ENCODE data around the gene GLB1L.

The GLB1L gene

DNA sequence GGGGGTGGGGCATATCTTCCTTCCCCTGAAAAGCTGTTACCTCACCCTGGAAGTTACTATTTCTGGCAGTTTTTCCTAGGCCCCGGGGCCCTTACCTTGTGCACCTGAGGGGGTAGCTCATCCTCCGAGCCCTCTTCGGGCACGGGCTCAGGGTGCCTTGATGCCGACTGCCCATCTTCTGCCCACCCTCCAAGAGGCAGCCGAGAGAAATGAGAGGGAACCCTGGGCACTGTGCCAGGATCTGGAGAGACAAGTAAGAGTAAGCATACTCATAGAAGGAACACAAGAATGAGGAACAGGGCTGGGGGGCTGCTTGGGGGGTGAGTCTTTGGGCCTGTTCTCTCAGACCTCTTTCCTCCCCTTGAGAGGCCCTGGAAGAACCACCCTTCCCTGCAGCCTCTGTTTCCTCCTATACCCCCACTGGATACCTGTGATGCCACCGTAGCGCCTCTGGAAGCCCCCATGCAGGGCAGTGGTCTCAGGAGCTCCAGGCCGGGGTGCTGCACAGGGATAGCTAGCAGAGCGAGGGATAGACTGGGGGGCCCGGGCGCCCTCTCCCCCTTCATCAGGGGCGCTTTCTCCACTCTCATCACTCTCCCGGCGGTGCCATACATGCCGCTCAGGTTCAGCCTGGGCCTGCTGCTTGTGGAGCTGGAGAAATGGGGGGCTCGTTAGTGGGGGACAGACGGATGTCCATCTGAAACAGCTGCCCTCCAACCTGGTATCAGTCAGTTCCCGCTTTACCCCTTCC, 24.4 kb downstream of the GLB1L start:
- H3K4me1 Mint-ChIP-seq: peaks cover 36% of the 10 kb centered on the region
- no peak for TF ChIP-seq CTCF (IDR thresholded peaks at IDR 0.05; ENCODE audit: unreplicated experiment in 3 of 3)
- H3K27ac Mint-ChIP-seq: no peak overlapping the region
- no peaks in the 10 kb centered on the region for H3K9me3 Mint-ChIP-seq
- peaks cover 35% of the 10 kb centered on the region for H3K36me3 Mint-ChIP-seq (ENCODE audit: low read depth)
- no peak overlapping the region for H3K4me3 Mint-ChIP-seq
- no peaks in the 10 kb centered on the region for H3K27me3 Mint-ChIP-seq (ENCODE audit: low read depth)

DNA sequence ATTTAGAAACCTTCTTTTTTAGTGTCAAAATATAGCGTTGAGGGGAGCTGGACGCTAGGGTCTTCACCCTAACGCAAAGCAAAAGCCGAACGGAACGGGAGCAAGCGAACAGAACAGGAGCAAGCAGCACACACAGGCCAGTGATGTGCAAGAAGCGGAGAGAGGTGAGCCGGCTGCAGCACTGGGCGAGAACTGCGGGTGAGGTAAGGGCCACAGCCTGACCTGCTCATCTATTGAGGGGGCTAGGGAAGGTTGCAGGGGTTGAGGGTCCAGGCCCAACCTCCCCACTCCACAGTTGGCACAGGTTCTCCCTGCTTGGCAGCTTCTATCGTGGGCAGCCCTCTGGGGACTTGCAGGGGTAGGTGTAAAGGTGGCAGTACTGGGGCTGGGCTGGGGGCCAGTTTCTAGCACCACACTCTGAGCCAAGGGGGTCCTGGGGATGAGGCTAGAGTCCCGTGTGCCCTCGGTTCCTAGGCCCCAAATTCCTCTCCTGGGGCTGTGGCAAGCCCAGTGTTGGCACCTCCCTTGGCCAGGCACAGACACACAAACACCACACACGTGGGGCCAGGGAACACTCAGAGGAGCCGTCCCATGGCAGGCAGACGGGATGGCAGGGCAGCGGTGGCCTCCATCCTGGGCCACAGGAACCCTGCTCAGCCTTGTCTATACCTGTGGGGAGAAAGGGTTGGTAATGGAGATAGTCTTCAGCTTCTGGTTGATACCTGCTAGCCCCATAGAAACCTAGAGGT, 25.3 kb downstream of the GLB1L start:
- H3K27me3 Mint-ChIP-seq (ENCODE audit: low read depth): no peaks in the 10 kb centered on the region
- no peak for TF ChIP-seq CTCF (IDR thresholded peaks at IDR 0.05; ENCODE audit: unreplicated experiment in 3 of 3)
- H3K27ac Mint-ChIP-seq: peak overlapping the region in 2 of 3 experiments; percentile 65 to 90
- peak overlapping the region; percentile 5 to 96 (median 94) for H3K4me3 Mint-ChIP-seq
- peaks cover 30% of the 10 kb centered on the region for H3K36me3 Mint-ChIP-seq (ENCODE audit: low read depth)
- peaks cover 38% of the 10 kb centered on the region for H3K4me1 Mint-ChIP-seq
- H3K9me3 Mint-ChIP-seq: no peaks in the 10 kb centered on the region

GRCh38 chr2:219218732-219219701, 26.2 kb downstream of the GLB1L start, which contains the start of gene ABCB6:
Gene ABCB6 (minus strand): TSS chr2:219218958. CDS start chr2:219218673, 285 bp downstream.
- Mint-ChIP-seq H3K27me3 (ENCODE audit: low read depth) (no peaks in the 10 kb centered on the region), H3K4me3 (peak within 1 kb of the TSS; percentile 91 to 96 (median 94)), H3K27ac (peak within 1 kb of the TSS; percentile 93 to 99 (median 97)), H3K9me3 (no peaks in the 10 kb centered on the region), H3K36me3 (ENCODE audit: low read depth) (peaks cover 28% of the 10 kb centered on the region), H3K4me1 (peaks cover 41% of the 10 kb centered on the region)
- TF ChIP-seq CTCF (IDR thresholded peaks at IDR 0.05; ENCODE audit: unreplicated experiment in 3 of 3): no peak

- peak overlapping the region; percentile 93 to 99 (median 97) for H3K27ac Mint-ChIP-seq
- H3K4me1 Mint-ChIP-seq: peaks cover 41% of the 10 kb centered on the region
- H3K36me3 Mint-ChIP-seq (ENCODE audit: low read depth): peaks cover 24% of the 10 kb centered on the region
- TF ChIP-seq CTCF (IDR thresholded peaks at IDR 0.05; ENCODE audit: unreplicated experiment in 3 of 3): peak in 1 of 3 experiments; percentile 8
- no peaks in the 10 kb centered on the region for H3K9me3 Mint-ChIP-seq
- H3K27me3 Mint-ChIP-seq (ENCODE audit: low read depth): no peaks in the 10 kb centered on the region
- H3K4me3 Mint-ChIP-seq: peak overlapping the region; percentile 91 to 96 (median 94)
Measured at GRCh38 chr2:219218217-219218731, 27.0 kb downstream of the GLB1L start.

- H3K27ac Mint-ChIP-seq: peak overlapping the region in 2 of 3 experiments; percentile 48 to 84
Measured at GRCh38 chr2:219216535-219216915, 28.7 kb downstream of the GLB1L start.

More at GRCh38 chr2:219216535-219216915, 28.7 kb downstream of the GLB1L start:
- TF ChIP-seq CTCF (IDR thresholded peaks at IDR 0.05; ENCODE audit: unreplicated experiment in 3 of 3): no peak
- no peaks in the 10 kb centered on the region for H3K9me3 Mint-ChIP-seq
- H3K4me1 Mint-ChIP-seq: peaks cover 32% of the 10 kb centered on the region
- H3K36me3 Mint-ChIP-seq (ENCODE audit: low read depth): peaks cover 30% of the 10 kb centered on the region
- H3K27me3 Mint-ChIP-seq (ENCODE audit: low read depth): no peaks in the 10 kb centered on the region
- peak overlapping the region; percentile 46 to 77 (median 65) for H3K4me3 Mint-ChIP-seq

All from nephron (organoid).